ENCODE measurements around the gene MPHOSPH6. TPM values are rescaled to one million over a fixed set of nuclear protein-coding genes. Genes with fewer than 3 reads are reported as not detected.

MPHOSPH6 gene
- total and polyA plus RNA-seq, 2 donors (not counting 3 experiments of a cell fraction or from before 2014, with no cell fraction given) = 10.9 to 32.0 TPM

- intact Hi-C loops (cut with micrococcal nuclease) = no loop called here
- no peaks in the 10 kb centered on the region for H4K20me1 ChIP-seq (replicated peaks; ENCODE audit: control insufficient read depth, extremely low read depth, insufficient read depth, low read length)
- peaks cover 3% of the 10 kb centered on the region for H3K4me1 ChIP-seq (ENCODE audit: control insufficient read depth, extremely low read depth, insufficient read depth, low read length)
- H3K9me1 ChIP-seq (replicated peaks; ENCODE audit: control insufficient read depth, extremely low read depth, insufficient read depth, low read length) = no peaks in the 10 kb centered on the region
- H3K9me3 ChIP-seq (replicated peaks; ENCODE audit: control insufficient read depth, insufficient read depth, low read length) = no peaks in the 10 kb centered on the region
- H3K79me2 ChIP-seq (ENCODE audit: control insufficient read depth, insufficient read depth, low read length) = no peaks in the 10 kb centered on the region
- CTCF ChIA-PET = interaction anchor here (1.0 kb wide), 2 partner anchors 33 to 94 kb away, joined by 4 to 5 read pairs; no protein-coding TSS in a partner anchor
- H3K36me3 ChIP-seq (ENCODE audit: control insufficient read depth in 2 of 2, extremely low read depth in 1 of 2, insufficient read depth in 2 of 2, low read length in 2 of 2) = no peaks in the 10 kb centered on the region
- BruUV-seq (replicated peaks) = no TSS peak
- dilution Hi-C loops (cut with MboI; ENCODE audit: extremely low pct_ligation_motif_present, low sequenced_read_pairs) = no loop called here
- no peak overlapping the region for H3K9ac ChIP-seq (replicated peaks; ENCODE audit: extremely low read depth, insufficient read depth, low read length)
- no peak for DNase-seq (ENCODE audit: low read depth, low spot score)
- H3K27me3 ChIP-seq (ENCODE audit: control insufficient read depth in 2 of 2, insufficient read depth in 2 of 2, low read length in 2 of 2) = no peaks in the 10 kb centered on the region
- no peak overlapping the region for H3K4me2 ChIP-seq (ENCODE audit: insufficient read depth, low read length)
- no peak for FAIRE-seq
- POLR2A ChIA-PET = no interaction called here
- H2AFZ ChIP-seq (ENCODE audit: low read depth, low read length) = no peak overlapping the region
- no peak overlapping the region for H3K4me3 ChIP-seq (replicated peaks in 1 of 3; ENCODE audit: insufficient read depth in 1 of 3, low read depth in 1 of 3, low read length in 3 of 3)
- no peak for TF ChIP-seq MAX (IDR thresholded peaks at IDR 0.05; ENCODE audit: insufficient read depth, insufficient read length)
- no peak for TF ChIP-seq FOS (IDR thresholded peaks at IDR 0.05; ENCODE audit: borderline replicate concordance, insufficient read depth, low read length)
- TF ChIP-seq JUN (IDR thresholded peaks at IDR 0.05; ENCODE audit: borderline replicate concordance, insufficient read depth, insufficient read length, low read depth) = no peak
- TF ChIP-seq MYC (IDR thresholded peaks at IDR 0.05; ENCODE audit: low read depth, low read length) = no peak
- TF ChIP-seq POLR2A (IDR thresholded peaks at IDR 0.05; ENCODE audit: low read depth, low read length) = no peak
- TF ChIP-seq EZH2 (IDR thresholded peaks at IDR 0.05; ENCODE audit: borderline replicate concordance, low read depth, low read length, severe bottlenecking) = no peak
- no peak for TF ChIP-seq GATA2 (IDR thresholded peaks at IDR 0.05; ENCODE audit: insufficient read depth, insufficient read length, low read depth, low read length)
- no peak for TF ChIP-seq CTCF (IDR thresholded peaks at IDR 0.05; ENCODE audit: extremely low read depth in 1 of 2, insufficient read depth in 1 of 2, low read depth in 1 of 2, low read length in 2 of 2)
- no peak for TF ChIP-seq POLR2AphosphoS5 (IDR thresholded peaks at IDR 0.05; ENCODE audit: insufficient read depth, low read depth, low read length)
- H3K27ac ChIP-seq (ENCODE audit: insufficient read depth, low read depth, low read length) = no peak overlapping the region
These were observed 34.2 kb downstream of the MPHOSPH6 start for GRCh38 chr16:82135844-82136243.

All from endothelial cell of umbilical vein (primary cell).